ENCODE results near the gene TFPI.
"Not testable (repeated sequence)": the region's sequence is repeated elsewhere in the genome, so short reads cannot be mapped to it uniquely, and the experiment has no call there.

Gene TFPI

GRCh38 chr2:187514930-187515329, 39.3 kb downstream of the TFPI start:
- Histone ChIP-seq H3K36me3 (ENCODE audit: insufficient read depth, low read length) (no peaks in the 10 kb centered on the region; the same call in 1 of the 2 replicates), H3K9ac (ENCODE audit: insufficient read length) (no peak overlapping the region), H3K9me3 (ENCODE audit: low read depth, low read length) (no peaks in the 10 kb centered on the region), H3K27ac (no peak overlapping the region), H3K4me3 (no peak overlapping the region)
- TF ChIP-seq FOXP2 (optimal IDR thresholded peaks at IDR 0.05; ENCODE audit: control extremely low read depth, extremely low read length, insufficient read depth) (no peak), POLR2AphosphoS5 (IDR thresholded peaks at IDR 0.05; ENCODE audit: borderline replicate concordance, low read depth, low read length) (no peak), EZH2 (IDR thresholded peaks at IDR 0.05) (no peak)
- no peak for DNase-seq (ENCODE audit: low read depth, low spot score)

GRCh38 chr2:187514235-187514829, 39.9 kb downstream of the TFPI start:
- not testable (repeated sequence) for H3K4me3 ChIP-seq; H3K36me3 ChIP-seq (ENCODE audit: insufficient read depth, low read length); H3K9me3 ChIP-seq (ENCODE audit: low read depth, low read length); DNase-seq (ENCODE audit: low read depth, low spot score); H3K9ac ChIP-seq (ENCODE audit: insufficient read length); H3K27ac ChIP-seq

- not testable (repeated sequence) for H3K9me3 ChIP-seq (ENCODE audit: low read depth, low read length); H3K9ac ChIP-seq (ENCODE audit: insufficient read length); H3K27ac ChIP-seq; DNase-seq (ENCODE audit: low read depth, low spot score); H3K4me3 ChIP-seq; H3K36me3 ChIP-seq (ENCODE audit: insufficient read depth, low read length)
These were observed 40.6 kb downstream of the TFPI start for GRCh38 chr2:187513460-187514234.

- TF ChIP-seq EZH2 (IDR thresholded peaks at IDR 0.05) (no peak), POLR2AphosphoS5 (IDR thresholded peaks at IDR 0.05; ENCODE audit: borderline replicate concordance, low read depth, low read length) (no peak), FOXP2 (optimal IDR thresholded peaks at IDR 0.05; ENCODE audit: control extremely low read depth, extremely low read length, insufficient read depth) (no peak)
- no peak overlapping the region for H3K9ac ChIP-seq (ENCODE audit: insufficient read length)
- H3K9me3 ChIP-seq (ENCODE audit: low read depth, low read length), result no peaks in the 10 kb centered on the region
- H3K36me3 ChIP-seq (ENCODE audit: insufficient read depth, low read length), result no peaks in the 10 kb centered on the region
- DNase-seq (ENCODE audit: low read depth, low spot score), result no peak
- H3K27ac ChIP-seq, result no peak overlapping the region
- no peak overlapping the region for H3K4me3 ChIP-seq
These were observed 42.6 kb downstream of the TFPI start for GRCh38 chr2:187511356-187512315.

GRCh38 chr2:187510419-187511355, 43.5 kb downstream of the TFPI start:
- H3K27ac ChIP-seq; H3K4me3 ChIP-seq; H3K9me3 ChIP-seq (ENCODE audit: low read depth, low read length); DNase-seq (ENCODE audit: low read depth, low spot score); H3K36me3 ChIP-seq (ENCODE audit: insufficient read depth, low read length); H3K9ac ChIP-seq (ENCODE audit: insufficient read length): not testable (repeated sequence)

- Histone ChIP-seq H3K27ac (no peak overlapping the region), H3K9ac (ENCODE audit: insufficient read length) (no peak overlapping the region), H3K36me3 (ENCODE audit: insufficient read depth, low read length) (no peaks in the 10 kb centered on the region), H3K4me3 (no peak overlapping the region), H3K9me3 (ENCODE audit: low read depth, low read length) (no peaks in the 10 kb centered on the region)
- no peak for TF ChIP-seq FOXP2 (optimal IDR thresholded peaks at IDR 0.05; ENCODE audit: control extremely low read depth, extremely low read length, insufficient read depth)
- TF ChIP-seq POLR2AphosphoS5 (IDR thresholded peaks at IDR 0.05; ENCODE audit: borderline replicate concordance, low read depth, low read length), result no peak
- no peak for TF ChIP-seq EZH2 (IDR thresholded peaks at IDR 0.05)
- DNase-seq (ENCODE audit: low read depth, low spot score), result no peak
These were observed 44.4 kb downstream of the TFPI start for GRCh38 chr2:187509667-187510417.

- TF ChIP-seq POLR2AphosphoS5 (IDR thresholded peaks at IDR 0.05; ENCODE audit: borderline replicate concordance, low read depth, low read length) (no peak), FOXP2 (optimal IDR thresholded peaks at IDR 0.05; ENCODE audit: control extremely low read depth, extremely low read length, insufficient read depth) (no peak), EZH2 (IDR thresholded peaks at IDR 0.05) (no peak)
- H3K36me3 ChIP-seq (ENCODE audit: insufficient read depth, low read length), result no peaks in the 10 kb centered on the region
- H3K4me3 ChIP-seq, result no peak overlapping the region
These were observed 47.8 kb downstream of the TFPI start for GRCh38 chr2:187506416-187506815.

More at GRCh38 chr2:187506416-187506815, 47.8 kb downstream of the TFPI start:
- Histone ChIP-seq H3K9me3 (ENCODE audit: low read depth, low read length) (no peaks in the 10 kb centered on the region), H3K9ac (ENCODE audit: insufficient read length) (no peak overlapping the region), H3K27ac (no peak overlapping the region)
- DNase-seq (ENCODE audit: low read depth, low spot score), result no peak
